GM21529 (cell line): ENCODE data around the gene ETF1.
A peak's percentile ranks its signal among the peaks of the same experiment; 100 is the strongest.

Experiments used
- ATAC-seq: cut with Tn5 transposase; IDR thresholded peaks from one replicate; pipeline ENCODE4 v1.9.1; 2021; ENCODE audit not compliant: unreplicated experiment

The ETF1 gene

DNA sequence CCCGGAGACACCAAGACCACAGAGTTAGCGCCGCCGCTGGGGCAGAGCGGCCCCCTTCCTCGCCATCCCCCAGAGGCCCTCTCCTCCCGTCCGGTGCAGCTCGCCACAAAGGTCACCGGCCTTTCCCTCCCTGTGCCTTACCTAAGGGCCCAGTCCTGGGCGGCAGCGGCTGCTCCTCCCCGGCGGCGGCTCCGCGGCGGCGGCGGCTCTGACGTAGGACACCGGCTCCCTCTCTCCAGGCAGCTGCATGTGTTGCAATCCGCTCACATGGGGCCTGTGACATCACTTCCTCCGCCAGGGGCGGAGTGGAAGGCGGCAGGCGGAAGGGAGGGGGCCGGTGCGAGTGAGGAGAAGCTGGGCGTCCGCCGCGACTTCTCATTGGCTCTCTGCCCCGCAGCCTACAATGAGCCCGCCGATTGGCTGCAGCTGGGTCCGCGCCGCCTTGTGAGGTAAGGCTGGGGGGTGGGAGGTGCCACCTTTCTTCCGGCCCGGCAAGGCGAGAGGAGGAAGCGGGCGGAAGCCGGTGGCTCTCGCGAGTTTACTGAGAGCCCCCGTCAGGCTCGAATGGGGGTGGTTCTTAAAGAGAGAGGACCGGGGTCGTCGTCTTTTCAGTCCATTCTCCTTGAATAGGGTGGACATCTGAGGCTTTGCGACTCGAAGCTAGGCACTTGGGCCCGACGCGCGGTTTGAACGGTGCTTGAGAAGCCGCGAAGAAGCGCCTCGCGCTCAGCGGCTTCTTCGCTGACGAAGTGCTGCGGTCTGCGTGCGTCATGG is at the start of gene ETF1:
Gene ETF1 (minus strand): TSS at position 281 of the 774 bp plus-strand sequence. CDS start 318 bp downstream, outside the sequence.
- peak; percentile 89 for ATAC-seq

DNA sequence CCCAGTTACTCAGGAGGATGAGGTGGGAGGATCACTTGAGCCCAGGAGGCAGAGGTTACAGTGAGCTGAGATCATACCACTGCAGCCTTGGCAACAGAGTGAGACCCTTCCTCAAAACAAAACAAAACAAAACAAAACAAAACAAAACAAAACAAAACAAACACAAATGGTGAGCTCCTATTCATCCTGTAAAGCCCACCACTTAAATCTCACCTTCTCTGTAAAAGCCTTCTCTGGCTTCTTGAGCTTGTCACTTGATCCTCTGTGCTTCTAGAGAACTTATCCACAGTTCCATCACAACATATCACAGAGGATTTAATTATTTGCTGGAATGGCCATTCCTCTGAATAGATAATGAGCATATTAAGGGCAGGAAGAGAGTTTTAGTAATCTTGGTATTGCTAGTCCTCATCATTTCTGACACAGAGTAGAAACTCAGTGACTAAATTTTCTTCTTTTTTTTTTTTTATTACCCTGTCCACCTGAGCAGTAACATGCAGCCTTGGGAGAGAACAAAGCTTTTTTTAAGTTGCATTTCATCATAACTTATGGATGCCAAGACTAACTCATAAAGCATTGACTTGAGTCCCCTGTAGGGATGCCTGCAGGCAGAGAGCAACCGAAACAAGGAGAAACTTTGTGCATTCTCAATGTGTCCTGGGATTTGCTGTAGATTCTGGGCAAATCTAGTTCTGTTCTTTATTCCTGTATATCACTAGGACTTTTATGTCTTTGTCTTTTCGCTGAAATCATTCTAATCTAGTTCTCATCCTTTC is 45.2 kb upstream of the ETF1 start:
- ATAC-seq, result no peak

GRCh38 chr5:138585157-138585556 is 42.1 kb upstream of the ETF1 start:
- no peak for ATAC-seq

DNA sequence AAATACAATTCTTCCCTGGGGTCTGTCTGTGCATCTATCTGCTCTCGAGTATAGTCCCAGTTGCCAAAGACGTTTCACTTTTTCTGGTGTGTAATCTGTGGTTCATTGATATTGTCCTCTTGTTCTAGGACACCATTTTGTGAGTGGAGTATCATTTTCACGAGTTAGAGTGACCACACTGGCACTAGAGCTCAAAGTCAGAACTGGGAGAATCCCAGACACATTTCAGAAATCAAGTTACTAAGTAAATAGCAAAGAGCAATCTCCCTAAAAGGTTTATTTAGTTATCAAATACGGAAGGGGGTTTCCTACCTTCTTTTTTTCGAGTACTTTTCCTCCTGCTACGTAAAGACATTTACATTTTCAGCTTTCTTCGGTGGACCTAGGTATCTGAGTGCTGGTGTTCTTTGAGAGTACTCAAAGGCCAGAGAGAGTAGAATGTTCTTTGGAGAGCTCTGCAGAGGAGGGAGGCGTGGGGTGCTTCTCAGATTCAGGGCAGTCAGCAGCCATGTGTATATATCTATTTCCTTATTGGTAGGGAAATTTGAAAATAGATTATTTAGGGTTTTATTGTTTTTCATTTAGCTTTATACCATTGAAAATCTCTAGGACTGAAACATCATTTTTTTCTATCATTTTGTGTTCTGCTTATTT is 41.1 kb upstream of the ETF1 start:
- no peak for ATAC-seq

- ATAC-seq, result no peak
Observed at GRCh38 chr5:138582959-138583358, 39.9 kb upstream of the ETF1 start.

DNA sequence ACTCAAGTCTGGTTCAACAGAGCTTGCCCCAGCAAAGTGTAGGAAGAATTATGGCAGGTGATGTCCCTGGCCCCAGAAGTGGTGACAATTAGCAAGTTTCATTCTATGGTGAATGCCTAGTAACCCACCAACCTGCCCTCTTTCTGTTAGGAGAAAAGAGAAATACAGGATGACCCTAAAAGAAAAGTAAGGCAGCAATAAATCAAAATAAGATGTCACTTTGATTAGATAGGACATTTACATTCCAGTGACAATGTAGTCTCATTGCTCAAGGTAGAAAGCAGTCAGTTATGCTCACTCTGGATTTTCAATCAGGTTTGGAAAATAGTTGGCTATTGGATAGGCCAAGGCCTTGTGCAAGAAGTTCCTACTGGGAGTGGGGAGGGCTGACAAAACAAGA is 37.7 kb upstream of the ETF1 start:
- ATAC-seq, result no peak

DNA sequence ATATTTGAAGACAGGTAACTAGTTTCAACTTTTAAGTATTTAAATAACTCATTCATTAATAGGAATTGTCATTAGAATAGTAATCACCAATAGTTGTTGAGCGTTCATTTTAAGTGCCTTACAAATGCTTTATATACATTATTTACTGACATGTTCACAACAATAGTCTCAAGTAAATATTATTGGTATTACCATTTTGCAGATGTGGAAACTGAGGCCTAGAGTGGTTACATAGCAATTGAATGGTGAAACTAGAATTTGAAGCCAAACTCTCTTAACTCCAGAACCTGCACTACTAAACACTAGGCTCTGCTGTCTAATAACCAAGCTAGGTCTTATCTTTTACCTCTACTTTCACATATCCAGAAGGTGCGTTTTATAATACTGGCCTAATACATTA is 37.0 kb upstream of the ETF1 start:
- ATAC-seq, result no peak

DNA sequence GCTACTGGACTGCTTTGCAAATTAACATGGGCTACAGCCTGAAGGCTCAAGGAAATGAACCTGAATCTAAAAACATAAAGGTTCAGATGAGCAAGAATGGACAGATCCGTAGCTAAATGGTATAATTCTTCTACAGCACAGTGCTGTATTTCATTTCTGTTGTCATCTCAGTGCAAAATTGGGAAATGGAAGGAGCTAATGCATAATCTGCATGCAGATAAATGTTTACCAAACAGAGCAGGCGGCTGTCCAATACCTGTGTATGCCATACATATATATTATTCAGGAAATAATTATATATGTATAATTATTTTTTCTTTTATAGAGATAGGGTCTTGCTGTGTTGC is 36.5 kb upstream of the ETF1 start:
- ATAC-seq, result no peak

GRCh38 chr5:138577452-138577851 is 34.4 kb upstream of the ETF1 start:
- ATAC-seq, result no peak

DNA sequence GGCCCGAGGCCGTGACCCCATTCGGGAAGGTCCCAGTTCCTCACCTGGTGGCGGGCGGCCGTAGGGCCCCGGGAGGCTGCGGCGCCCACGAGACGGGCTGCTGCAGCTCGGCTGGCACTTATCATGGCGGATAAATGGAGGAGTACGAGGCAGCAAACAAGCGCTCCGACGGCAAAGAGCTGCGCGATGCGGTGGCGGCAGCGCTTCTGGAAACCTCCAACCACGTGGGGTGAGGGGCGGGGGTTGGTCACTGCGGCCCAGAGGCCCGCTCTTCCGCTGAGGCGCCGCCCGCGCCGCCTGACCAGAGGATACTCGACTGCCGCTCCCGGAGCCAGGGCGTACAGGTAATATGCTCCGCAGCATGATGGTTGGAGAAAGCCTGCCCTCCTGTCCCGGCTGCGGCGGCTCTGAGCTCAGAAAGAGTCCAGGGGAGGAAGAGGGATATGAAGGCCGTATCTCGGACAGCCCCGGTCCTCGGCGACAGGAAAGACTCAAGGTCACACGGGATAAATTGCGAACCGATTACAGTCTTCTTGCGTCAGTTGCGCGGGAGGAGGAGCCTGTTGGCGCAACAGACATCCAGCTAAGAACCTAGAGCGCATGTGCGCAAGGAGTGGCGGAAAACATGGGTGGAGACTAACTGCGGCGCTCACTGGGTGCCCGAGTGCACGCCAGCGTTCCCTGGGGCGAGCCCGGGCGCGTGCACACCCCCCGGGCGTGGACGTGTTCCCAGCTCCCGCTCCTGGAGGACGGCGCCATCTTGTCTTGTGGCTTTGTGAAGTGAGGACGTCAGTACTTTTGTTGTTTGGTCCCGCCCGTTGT is 32.4 kb upstream of the ETF1 start, which contains the start of gene HSPA9:
Gene HSPA9 (minus strand): TSS at position 208 of the 822 bp plus-strand sequence. CDS start 83 bp downstream, at position 125.
- peak; percentile 84 for ATAC-seq

DNA sequence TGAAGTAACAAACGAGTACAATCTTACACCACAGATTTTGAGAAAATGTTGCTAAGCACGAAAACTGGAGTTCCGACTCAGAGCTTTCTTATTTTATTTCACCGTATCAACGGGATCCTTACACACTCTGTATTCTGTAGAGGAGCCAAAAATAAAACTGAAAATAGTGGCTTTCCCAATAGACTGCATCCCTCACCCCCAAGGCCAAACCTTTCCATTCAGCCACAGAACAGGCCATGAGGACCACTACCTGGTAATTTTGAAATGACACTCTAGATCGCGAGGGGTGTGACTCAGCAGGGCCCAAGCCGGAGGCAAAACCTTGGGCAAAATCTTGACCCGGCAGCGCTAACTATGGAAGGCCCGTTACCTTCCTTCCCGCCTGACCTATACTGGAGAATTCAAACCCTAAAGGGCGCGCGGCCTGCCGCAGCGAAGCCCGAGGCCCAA is 31.7 kb upstream of the ETF1 start:
- no peak for ATAC-seq

GRCh38 chr5:138573949-138574670 is 31.1 kb upstream of the ETF1 start:
- ATAC-seq, result no peak

- ATAC-seq, result no peak
Observed at GRCh38 chr5:138573223-138573622, 30.2 kb upstream of the ETF1 start.

DNA sequence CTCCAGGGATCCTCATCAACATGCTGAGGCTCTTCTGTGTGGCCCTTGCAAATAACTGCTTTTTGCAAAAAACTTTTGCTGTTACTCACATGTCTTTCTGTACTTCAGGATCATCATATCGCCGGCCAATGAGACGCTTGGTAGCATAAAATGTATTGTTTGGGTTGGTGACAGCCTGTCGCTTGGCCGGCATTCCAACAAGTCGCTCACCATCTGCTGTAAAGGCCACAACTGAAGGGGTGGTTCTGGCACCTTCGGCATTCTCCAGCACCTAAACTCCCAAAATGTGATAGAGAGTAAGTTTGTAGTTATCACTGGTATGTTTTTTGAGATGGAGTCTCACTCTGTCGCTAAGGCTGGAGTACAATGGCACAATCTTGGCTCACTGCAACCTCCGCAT is 27.8 kb upstream of the ETF1 start:
- ATAC-seq, result no peak

GRCh38 chr5:138569782-138570181 is 26.7 kb upstream of the ETF1 start:
- ATAC-seq, result no peak

GRCh38 chr5:138568061-138568824 is 25.2 kb upstream of the ETF1 start:
- ATAC-seq, result no peak

- ATAC-seq, result no peak
Observed at GRCh38 chr5:138566792-138567191, 23.8 kb upstream of the ETF1 start.

DNA sequence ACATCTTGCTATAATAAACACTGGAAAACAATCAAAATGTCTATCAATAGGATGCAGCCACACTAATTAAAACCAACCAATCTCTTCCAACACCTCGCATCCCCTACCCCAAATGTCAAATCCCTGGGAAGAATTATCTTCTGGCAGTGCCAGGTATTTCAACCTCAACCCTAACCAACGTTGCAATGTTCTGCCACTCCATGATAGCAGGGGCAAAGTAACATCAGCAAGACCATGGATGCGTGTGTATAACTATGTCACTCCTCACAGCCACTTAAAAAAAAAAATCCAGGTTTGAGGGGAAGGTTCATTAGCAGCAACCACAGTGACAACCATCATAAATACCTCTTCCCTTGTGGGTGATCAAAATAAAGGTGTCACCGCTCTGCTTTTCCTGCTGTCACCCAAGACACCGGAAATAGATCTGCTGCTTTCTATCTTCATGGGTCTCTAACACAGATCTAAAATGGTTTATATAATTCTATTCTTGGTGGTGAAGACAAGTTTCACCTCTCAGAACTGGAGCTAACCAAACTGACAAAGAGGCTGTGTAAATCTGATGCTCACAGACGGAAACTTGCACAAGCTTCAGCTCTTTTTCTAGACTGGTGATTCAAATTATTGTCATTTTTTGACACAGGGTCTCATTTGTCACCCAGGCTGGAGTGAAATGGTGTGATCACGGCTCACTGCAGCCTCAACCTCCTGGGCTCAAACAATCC is 22.2 kb upstream of the ETF1 start:
- no peak for ATAC-seq

- ATAC-seq, result no peak
Observed at GRCh38 chr5:138564242-138564641, 21.2 kb upstream of the ETF1 start.
